GM21447 (cell line): Measurements from ENCODE around the gene CERS5.
"Not testable (repeated sequence)": the region's sequence is repeated elsewhere in the genome, so short reads cannot be mapped to it uniquely, and the experiment has no call there.

ENCODE experiments used
- ATAC-seq: cut with Tn5 transposase; IDR thresholded peaks from one replicate; pipeline ENCODE4 v1.9.1; 2021; ENCODE audit not compliant: unreplicated experiment

CERS5 gene

GRCh38 chr12:50103767-50104321 lies 63.3 kb downstream of the CERS5 start, which contains the start of gene GPD1:
Gene GPD1, plus strand, starts transcription at chr12:50104008. Its CDS starts 43 bp downstream, at chr12:50104051.
- ATAC-seq: no peak

- ATAC-seq: no peak
Observed at GRCh38 chr12:50103351-50103750, 63.8 kb downstream of the CERS5 start.

GRCh38 chr12:50102646-50103309 lies 64.4 kb downstream of the CERS5 start:
- ATAC-seq: no peak

GRCh38 chr12:50102131-50102531 lies 65.0 kb downstream of the CERS5 start:
- no peak for ATAC-seq

- no peak for ATAC-seq
Observed at GRCh38 chr12:50101663-50102062, 65.5 kb downstream of the CERS5 start.

GRCh38 chr12:50100561-50100960 lies 66.6 kb downstream of the CERS5 start:
- no peak for ATAC-seq

GRCh38 chr12:50099302-50100008 lies 67.7 kb downstream of the CERS5 start:
- no peak for ATAC-seq

GRCh38 chr12:50097952-50098351 lies 69.2 kb downstream of the CERS5 start:
- ATAC-seq: no peak

- no peak for ATAC-seq
Observed at GRCh38 chr12:50090391-50090790, 76.8 kb downstream of the CERS5 start.

GRCh38 chr12:50089730-50090129 lies 77.4 kb downstream of the CERS5 start:
- ATAC-seq: no peak

- ATAC-seq: no peak
Observed at GRCh38 chr12:50088577-50089335, 78.4 kb downstream of the CERS5 start.

GRCh38 chr12:50087995-50088394 lies 79.2 kb downstream of the CERS5 start:
- ATAC-seq: no peak

- no peak for ATAC-seq
Observed at GRCh38 chr12:50087151-50087550, 80.0 kb downstream of the CERS5 start.

GRCh38 chr12:50086148-50086547 lies 81.0 kb downstream of the CERS5 start:
- no peak for ATAC-seq

- ATAC-seq: no peak
Observed at GRCh38 chr12:50085615-50086072, 81.5 kb downstream of the CERS5 start.

- ATAC-seq: peak; percentile 80
Observed at GRCh38 chr12:50084775-50085614, 82.2 kb downstream of the CERS5 start, which contains the start of gene SMARCD1. Gene SMARCD1, plus strand, starts transcription at chr12:50085342. Its CDS starts 28 bp downstream, at chr12:50085370.

- ATAC-seq: not testable (repeated sequence)
Observed at GRCh38 chr12:50084409-50084774, 82.8 kb downstream of the CERS5 start.

- no peak for ATAC-seq
Observed at GRCh38 chr12:50083301-50083700, 83.9 kb downstream of the CERS5 start.

- no peak for ATAC-seq
Observed at GRCh38 chr12:50082644-50083043, 84.5 kb downstream of the CERS5 start.

- no peak for ATAC-seq
Observed at GRCh38 chr12:50081096-50081808, 85.9 kb downstream of the CERS5 start.
